Measurements from ENCODE around the gene LY6G6D.

LY6G6D gene

DNA sequence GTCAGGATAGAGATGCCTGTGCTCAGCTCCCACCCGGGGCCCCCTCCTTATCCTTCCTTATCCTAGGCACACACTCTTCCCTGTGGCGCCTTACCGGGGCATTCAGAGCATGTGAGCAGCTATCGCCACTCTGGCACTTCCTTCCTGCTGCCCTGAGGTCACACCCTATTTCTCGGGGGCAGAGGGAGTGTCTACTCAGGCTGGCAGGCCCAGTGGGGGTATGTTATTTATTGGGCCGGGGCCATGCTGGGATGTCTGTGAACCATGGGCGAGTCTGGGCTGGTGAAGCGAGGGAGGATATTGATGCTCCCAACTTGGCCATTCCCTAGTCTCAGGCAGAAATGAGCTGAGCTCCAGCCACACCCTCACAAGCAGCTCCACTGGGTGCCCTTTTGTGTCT is 3.9 kb upstream of the LY6G6D start:
- H3K4me3 ChIP-seq (ENCODE audit: low read depth, low read length), result no peak overlapping the region
- no peak for DNase-seq (ENCODE audit: low read depth)
- TF ChIP-seq, protein P1, sequence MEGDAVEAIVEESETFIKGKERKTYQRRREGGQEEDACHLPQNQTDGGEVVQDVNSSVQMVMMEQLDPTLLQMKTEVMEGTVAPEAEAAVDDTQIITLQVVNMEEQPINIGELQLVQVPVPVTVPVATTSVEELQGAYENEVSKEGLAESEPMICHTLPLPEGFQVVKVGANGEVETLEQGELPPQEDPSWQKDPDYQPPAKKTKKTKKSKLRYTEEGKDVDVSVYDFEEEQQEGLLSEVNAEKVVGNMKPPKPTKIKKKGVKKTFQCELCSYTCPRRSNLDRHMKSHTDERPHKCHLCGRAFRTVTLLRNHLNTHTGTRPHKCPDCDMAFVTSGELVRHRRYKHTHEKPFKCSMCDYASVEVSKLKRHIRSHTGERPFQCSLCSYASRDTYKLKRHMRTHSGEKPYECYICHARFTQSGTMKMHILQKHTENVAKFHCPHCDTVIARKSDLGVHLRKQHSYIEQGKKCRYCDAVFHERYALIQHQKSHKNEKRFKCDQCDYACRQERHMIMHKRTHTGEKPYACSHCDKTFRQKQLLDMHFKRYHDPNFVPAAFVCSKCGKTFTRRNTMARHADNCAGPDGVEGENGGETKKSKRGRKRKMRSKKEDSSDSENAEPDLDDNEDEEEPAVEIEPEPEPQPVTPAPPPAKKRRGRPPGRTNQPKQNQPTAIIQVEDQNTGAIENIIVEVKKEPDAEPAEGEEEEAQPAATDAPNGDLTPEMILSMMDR (IDR thresholded peaks at IDR 0.05; ENCODE audit: low read depth, low read length, missing control alignments), result no peak

DNA sequence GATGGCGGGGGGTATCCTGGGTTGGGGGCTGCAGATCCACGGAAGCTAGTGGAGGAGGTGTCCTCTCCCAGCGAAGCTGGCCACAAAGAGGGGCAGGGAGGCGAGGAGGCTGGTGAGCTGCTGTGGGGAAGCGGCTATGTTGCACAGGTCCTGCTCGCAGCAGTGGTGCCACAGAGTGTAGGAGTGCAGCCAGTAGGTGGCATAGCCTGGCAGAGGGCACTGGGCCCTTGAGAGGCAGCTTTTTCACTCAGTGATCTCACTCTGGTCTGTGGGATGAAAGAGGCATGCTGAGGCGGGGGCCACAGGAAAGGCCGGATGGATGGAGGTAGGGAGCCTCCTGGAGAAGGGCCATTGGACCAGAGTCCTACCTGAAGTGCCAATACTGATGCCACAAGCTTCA is 2.9 kb upstream of the LY6G6D start:
- TF ChIP-seq, protein P1 (IDR thresholded peaks at IDR 0.05; ENCODE audit: low read depth, low read length, missing control alignments), result peak; percentile 16
- DNase-seq (ENCODE audit: low read depth), result no peak
- no peak overlapping the region for H3K4me3 ChIP-seq (ENCODE audit: low read depth, low read length)

DNA sequence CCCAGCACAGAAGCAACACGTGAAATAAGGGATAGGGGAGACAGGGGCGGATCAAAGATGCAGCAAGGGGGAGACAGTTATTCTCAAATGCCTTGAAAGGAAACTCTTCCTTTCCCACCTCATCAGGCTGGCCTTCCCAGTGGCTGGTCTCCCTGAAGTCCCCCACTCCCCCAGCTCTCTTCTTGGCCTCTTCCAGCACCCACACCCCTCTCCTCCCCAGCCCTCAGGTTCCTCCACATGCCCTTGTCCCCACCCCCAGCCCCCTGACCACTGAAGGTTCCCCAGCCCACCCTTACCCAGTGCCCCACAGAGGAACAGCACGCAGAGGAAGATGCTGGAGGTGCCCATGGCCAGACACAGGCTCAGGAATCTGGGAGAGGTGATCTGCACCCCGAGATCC is 1.7 kb upstream of the LY6G6D start:
- no peak overlapping the region for H3K4me3 ChIP-seq (ENCODE audit: low read depth, low read length)
- TF ChIP-seq, protein P1 (IDR thresholded peaks at IDR 0.05; ENCODE audit: low read depth, low read length, missing control alignments), result no peak
- DNase-seq (ENCODE audit: low read depth), result no peak

DNA sequence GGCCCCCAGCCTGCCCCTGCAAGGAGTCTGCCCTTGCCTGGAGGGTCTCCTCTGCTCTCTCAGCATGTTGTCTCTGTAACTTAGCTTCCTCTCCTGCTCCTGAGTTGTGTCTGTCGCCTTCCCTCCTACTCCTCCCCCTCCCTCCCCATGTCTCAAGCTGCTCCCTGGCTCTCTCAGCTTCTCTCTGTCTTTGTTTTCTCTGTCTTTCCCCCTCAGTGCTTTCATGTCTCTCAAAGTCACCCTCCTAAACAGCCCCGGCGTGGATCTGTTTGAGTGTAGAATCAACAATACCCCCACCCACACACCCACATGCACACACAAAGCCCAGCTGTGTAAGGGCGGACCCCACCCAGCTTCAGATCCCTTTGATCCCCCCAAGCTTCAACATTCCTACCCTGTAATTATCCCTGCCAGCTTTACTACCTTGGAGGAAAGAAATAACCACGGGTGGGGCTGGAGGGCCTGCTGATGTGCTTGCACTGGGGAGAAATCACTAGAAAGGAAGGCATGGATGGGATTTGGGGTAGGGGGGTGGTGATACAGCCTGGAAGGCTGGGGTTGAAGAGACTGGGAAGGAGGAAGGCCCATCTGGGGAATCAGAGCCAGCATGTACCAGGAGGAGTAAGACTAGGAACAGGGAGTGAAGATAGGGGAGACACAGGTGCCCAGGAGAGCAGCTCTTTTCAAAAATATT is 1.0 kb upstream of the LY6G6D start:
- TF ChIP-seq, protein P1 (IDR thresholded peaks at IDR 0.05; ENCODE audit: low read depth, low read length, missing control alignments), result no peak
- H3K4me3 ChIP-seq (ENCODE audit: low read depth, low read length), result no peak overlapping the region

DNA sequence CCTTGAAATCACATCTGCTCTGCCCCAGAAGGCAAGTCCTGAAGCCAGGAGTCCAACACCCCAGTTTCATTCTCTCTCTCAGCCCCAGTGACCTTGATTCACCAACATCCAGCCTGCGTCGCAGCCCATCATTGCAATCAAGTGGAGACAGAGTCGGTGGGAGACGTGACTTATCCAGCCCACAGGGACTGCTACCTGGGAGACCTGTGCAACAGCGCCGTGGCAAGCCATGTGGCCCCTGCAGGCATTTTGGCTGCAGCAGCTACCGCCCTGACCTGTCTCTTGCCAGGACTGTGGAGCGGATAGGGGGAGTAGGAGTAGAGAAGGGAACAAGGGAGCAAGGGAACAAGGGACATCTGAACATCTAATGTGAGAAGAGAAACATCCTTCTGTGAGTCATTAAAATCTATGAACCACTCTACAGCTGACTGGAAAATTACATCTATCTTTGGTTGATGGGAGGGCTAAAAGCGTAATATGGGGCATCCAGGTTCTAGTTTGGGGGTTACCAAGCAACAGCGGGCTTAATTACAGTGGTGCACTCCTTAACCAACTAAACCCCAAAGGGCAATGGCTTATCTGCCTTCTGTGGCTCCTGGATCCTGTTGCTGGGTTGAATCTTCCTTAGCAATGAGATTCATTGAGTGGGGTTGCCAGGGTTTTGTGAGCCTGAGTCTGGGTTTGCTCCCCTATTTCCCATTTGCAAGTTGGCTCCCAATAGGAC is 2.5 kb downstream of the LY6G6D start:
- DNase-seq (ENCODE audit: low read depth), result no peak
- H3K4me3 ChIP-seq (ENCODE audit: low read depth, low read length), result no peak overlapping the region
- TF ChIP-seq, protein P1 (IDR thresholded peaks at IDR 0.05; ENCODE audit: low read depth, low read length, missing control alignments), result no peak

More for the DNA sequence above, 1.0 kb upstream of the LY6G6D start:
- DNase-seq (ENCODE audit: low read depth), result no peak

DNA sequence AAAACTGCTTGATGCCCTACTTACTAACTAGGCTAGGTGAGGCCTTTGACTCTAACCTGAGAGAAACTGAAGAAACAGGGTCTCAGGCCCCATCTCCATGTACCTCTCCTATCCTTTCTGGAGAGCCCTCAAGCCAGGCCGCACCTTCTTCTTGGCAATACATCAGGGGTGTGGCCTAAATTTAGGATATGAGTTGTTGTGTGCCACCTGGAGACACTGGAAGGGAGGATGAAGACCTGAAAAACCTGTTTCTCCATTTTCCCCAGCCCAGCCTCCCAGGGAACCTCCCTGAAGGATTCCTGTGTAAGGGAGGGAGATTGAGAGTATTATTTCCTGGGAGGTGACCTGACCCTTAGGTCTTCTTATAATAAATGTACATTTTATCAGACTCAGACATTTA is 3.1 kb downstream of the LY6G6D start:
- no peak for DNase-seq (ENCODE audit: low read depth)
- TF ChIP-seq, protein P1 (IDR thresholded peaks at IDR 0.05; ENCODE audit: low read depth, low read length, missing control alignments), result no peak
- no peak overlapping the region for H3K4me3 ChIP-seq (ENCODE audit: low read depth, low read length)

Data from GM12864 (cell line).